NCI-H748 (cell line): ENCODE results near the gene TSPY1.
"Not testable (repeated sequence)": the region's sequence is repeated elsewhere in the genome, so short reads cannot be mapped to it uniquely, and the experiment has no call there.

Experiments used
- DNase-seq: peaks from one replicate; lab custom pipeline; 2025; ENCODE audit not compliant: unreplicated experiment; lab: John Stamatoyannopoulos, UW

The TSPY1 gene

GRCh38 chrY:9466655-9467054, at the start of gene TSPY1:
TSPY1 (plus strand) TSS chrY:9466955; CDS start chrY:9467001, 46 bp downstream.
- not testable (repeated sequence) for DNase-seq

- DNase-seq = not testable (repeated sequence)
These were observed 20.2 kb downstream of the TSPY1 start, which contains the start of gene TSPY9 for GRCh38 chrY:9486967-9487366. TSPY9 (plus strand) TSS chrY:9487267; CDS start chrY:9487313, 46 bp downstream.

GRCh38 chrY:9504396-9504795, 37.6 kb downstream of the TSPY1 start:
- DNase-seq = not testable (repeated sequence)

GRCh38 chrY:9516287-9516686, 49.5 kb downstream of the TSPY1 start:
- DNase-seq = not testable (repeated sequence)
